Left lobe of liver (tissue), 2 donors: Measurements from ENCODE around the gene TCP11. TPM values are rescaled to one million over a fixed set of nuclear protein-coding genes. Genes with fewer than 3 reads are reported as not detected.

Experiments used
- ATAC-seq: fragments of 200-7000 bp; cut with Tn5 transposase; one replicate; pipeline ENCODE4 v1.9.1; 2020; ENCODE audit warnings: mild to moderate bottlenecking, moderate library complexity
- DNase-seq: peaks from one replicate; pipeline ENCODE4 v3.0.0-alpha.2; 2020; ENCODE audit warnings: low spot score
- total RNA-seq: library from RNA; stranded (reverse); gene quantifications from one replicate; pipeline ENCODE4 v1.2.1, GENCODE V29; 2021
- donor health status: DM: no; HTN: no; CAD: no; lungs with moderate emphysema.
- donor health status: DM: no; HTN: yes; CAD: no.

The TCP11 gene
- total RNA-seq, 1 donor from 2014 or later = not detected

DNA sequence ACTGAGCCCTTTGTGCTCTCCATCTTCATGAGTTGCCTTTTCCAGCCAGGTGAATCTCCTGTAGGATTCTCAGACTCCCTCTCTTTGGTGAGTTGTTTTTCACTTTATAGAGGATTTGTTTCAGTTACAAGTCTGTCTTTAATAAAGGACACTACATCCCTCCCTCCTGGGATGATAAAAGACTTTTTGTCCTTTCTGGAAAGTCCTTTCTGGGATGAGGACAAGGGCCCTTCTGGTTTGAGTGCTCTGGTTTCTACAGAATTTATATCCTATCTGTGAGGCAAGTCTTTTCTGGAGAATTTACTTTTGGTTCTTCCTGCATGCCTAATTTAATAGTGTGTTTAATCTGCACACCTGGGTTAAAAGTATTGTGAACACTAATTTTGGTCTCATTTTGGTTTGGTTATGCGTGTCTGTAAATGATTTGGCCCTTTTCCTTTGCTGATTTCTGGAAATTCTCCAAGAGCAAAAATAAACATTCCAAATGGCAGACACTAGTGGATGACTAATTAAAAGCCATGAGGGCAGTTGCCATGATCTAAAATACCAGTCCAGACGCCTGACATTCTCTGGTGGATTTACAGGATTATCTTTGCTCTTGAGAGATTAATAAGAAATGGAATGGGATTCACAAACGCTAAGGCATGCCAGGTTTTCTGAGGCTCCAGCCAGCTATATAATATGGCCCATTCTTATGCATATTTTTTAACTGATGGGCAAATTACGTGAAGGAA is 44.8 kb downstream of the TCP11 start:
- ATAC-seq (peak; percentile 61), DNase-seq (no peak)

- DNase-seq = no peak
- ATAC-seq = peak; percentile 55
These were observed 47.0 kb downstream of the TCP11 start for GRCh38 chr6:35094183-35094582.

- DNase-seq (no peak), ATAC-seq (no peak)
These were observed 47.4 kb downstream of the TCP11 start for GRCh38 chr6:35093783-35094182.

DNA sequence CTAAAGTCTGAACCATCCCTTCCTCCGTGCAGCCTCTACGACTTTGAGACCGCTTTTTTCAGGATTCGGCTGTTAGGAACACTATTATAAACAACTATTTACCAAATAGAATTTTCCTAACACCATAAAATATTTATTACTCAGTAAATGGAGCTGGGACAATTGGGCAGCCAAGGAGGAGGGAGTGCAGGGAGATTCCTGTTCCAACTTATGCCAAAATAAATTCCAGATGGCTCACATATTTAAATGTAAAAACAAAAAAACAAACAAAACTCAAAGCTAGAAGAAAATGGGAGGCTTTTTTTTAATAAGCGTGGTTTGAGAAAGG is 48.1 kb downstream of the TCP11 start:
- DNase-seq (no peak), ATAC-seq (no peak)

DNA sequence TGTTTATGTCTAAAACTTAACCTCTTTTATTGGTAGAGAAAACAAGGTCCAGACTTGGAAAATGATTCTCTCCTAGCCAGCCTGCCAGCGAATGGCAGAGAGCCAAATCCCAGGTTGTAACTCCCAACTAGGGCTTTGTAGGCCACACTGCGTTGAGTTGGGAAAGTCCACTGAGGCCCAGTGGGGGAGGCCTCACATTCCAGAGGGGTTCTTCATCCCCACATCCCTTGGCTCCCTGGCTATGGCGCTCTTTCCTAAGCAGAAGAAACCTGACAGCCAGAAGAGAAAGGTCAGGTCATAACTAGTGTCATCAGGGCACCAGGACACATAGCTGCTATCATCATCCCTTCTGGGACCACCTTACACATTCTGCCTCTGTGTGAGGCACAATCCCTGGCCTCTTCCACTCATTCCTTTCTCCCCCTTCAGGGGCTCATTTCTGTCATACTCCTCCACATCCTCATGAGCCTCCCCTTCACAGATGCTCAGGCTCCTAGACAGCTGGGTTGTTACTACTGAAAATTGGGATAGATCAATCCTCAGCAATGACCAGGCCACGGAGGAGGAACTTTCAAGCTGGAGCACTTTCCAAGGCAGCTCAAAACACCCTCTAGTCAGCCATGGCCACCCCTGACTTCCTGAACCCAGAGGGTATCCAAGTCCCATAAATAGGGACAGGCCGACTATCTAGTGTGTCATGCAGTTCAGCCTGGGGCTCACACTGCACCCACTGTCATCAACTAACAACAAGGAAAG is 48.6 kb downstream of the TCP11 start:
- DNase-seq (no peak), ATAC-seq (no peak)

GRCh38 chr6:35091346-35092083 is 49.6 kb downstream of the TCP11 start:
- DNase-seq = no peak
- no peak for ATAC-seq

DNA sequence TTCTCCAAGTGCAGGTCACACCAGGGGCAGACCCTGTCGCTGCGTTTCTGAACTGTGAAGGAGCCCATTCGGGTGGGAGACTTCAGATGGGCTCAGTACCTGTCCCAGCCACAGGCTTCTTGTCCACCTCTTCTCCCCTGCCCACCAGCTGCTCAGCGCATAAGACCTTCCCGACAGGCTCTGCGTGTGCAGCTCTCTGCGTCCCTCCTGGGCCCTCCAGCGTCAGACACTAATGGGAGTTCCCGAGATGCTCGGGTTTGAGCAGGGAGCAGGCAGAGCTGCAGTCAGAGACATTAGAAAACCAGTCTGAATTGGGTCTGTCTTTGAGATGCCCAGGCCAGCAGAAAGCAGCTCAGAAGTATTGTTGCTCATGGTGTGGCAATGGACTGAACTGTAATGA is 50.4 kb downstream of the TCP11 start:
- ATAC-seq (no peak), DNase-seq (no peak)

DNA sequence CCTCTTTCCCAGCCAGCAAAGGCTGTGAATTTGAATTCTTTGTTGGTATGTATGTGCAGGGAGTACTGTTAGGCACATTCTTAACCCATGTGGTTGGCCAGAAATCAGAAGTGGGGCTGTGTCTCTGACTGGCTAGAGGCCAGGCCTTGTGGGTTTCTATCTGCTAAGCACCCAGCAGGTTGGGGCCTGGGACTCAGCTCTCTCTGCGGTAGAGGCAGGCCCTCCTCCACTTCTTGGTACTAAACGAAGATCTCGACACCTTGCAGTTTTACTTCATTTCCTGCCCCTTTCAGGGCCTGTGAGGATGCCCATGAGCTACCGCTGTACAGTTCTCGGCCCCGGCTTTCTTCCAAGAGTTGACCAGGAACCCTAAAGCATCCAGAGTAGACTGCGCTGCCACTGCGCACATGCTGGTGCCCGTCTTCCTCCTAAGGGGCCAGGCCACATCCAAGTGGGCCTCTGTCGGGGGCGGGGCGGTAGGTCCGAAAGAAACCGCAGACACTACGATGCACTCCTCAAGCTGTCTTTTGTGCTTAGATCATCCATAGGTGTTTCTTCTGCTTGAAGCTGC is 51.1 kb downstream of the TCP11 start:
- no peak for DNase-seq
- no peak for ATAC-seq

GRCh38 chr6:35089216-35089934 is 51.8 kb downstream of the TCP11 start:
- DNase-seq (peak; percentile 47), ATAC-seq (peak; percentile 42)

GRCh38 chr6:35088281-35089215 is 52.6 kb downstream of the TCP11 start:
- peak; percentile 72 for DNase-seq

GRCh38 chr6:35087361-35088280 is 53.5 kb downstream of the TCP11 start:
- no peak for DNase-seq

More at GRCh38 chr6:35088281-35089215, 52.6 kb downstream of the TCP11 start:
- peak; percentile 84 for ATAC-seq

DNA sequence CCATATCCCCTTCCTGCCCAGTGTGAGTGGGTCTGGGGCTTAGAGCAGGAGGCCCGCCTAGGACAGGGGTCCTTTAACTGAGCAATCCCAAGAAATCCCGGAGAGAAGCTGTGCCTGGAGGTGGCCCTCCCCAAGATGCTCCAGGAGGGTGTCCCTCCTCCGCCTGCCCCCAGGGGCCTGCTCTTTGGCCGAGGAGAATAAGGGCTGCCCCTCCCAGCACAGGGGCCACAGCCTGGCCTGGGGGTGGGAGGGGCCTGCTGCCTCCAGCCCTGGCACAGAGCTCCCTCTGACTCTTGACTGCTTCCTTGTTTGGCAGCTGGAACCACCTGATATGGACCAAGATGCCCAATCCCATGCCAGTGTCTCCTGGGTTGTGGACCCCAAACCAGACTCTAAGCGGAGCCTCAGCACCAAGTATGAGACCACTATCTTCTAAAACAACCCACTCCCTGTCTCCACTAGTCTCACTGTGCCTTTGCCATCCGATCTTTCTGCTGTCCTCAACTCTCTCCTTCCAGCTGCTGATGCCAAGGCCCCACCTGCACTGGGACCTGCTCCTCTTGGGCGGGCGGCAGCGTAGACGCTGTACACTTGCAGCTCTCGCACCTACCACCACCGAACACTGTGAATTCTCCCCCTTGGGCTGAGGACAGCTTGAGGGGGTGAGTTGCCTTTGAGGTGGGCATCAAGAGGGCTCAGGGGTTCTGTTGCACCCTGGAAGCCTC is 54.3 kb downstream of the TCP11 start:
- no peak for ATAC-seq
- no peak for DNase-seq

More at GRCh38 chr6:35087361-35088280, 53.5 kb downstream of the TCP11 start:
- peak; percentile 18 for ATAC-seq

GRCh38 chr6:35086282-35086632 is 54.9 kb downstream of the TCP11 start:
- ATAC-seq (no peak), DNase-seq (no peak)

DNA sequence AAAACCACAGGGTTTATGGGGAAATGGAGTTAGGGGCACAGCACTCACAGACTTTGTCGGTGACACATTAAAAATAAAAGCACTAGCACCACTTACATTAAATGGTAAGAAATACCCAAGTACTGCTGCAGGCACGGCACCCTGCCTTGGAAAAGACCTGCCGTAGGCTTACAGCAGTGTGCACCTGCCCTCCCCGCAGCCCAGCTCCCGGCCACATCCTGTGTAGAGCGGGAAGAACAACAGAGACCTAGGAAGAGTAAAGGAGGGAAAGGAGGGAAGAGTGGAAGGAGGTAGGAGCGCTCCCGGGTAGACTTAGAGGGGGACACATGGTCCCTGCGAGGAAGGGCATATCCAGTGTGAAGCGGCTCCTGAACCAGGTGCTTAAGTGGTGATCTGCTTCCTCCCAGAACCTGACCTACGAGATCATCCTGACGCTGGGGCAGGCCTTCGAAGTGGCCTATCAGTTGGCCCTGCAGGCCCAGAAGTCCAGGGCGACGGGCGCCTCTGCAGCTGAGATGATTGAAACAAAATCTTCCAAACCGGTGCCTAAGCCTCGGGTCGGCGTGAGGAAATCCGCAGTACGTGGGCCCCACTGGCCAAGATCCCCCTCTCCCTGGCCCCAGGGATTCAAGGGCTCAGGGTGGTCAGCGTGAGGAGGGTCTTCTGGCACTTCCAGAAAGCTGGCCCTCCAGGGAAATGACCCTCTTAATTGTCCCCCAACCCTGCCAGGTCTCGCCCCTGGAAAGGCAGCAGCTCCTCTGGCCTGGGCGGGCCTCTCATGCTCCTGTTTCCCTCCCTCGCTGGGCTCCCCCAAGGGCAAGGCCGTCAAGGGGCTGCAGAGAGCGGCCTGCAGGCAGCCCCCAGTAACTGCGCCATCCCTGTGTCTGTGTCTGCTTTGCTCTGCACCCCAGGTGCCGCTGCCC is 55.5 kb downstream of the TCP11 start:
- ATAC-seq (no peak), DNase-seq (peak; percentile 39)

DNA sequence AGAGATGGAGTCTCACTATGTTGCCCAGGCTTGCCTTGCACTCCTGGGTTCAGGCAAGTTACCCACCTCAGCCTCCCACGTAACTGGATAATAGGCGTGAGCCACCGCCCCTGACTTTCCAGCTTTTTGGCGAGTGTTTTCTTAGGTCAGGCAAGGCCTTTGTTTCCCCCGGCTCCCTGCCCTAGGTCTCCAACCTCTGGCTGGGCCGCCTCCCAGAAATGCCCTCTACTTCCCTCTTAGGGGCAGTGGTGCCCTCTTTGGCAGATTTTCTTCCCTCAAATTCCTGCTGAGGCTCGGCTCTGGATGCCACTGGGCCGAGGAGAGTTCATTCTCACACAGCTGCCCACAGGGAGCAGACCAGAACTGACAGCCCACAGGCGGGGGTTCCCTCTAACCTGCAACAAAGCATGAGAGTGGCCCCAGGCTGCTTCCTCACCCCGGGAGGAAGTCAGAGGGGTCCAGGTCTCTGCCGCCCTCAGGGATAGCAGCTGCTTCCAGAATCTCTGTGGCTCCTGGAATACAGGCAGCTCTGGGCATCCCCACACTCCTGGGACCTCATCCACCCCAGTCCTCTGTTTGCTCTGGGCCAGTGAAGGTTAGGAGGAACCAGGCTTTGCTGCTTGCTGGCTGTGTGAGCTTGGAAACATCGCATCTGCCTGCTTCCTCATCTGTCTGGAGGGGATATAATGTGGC is 56.5 kb downstream of the TCP11 start:
- ATAC-seq = no peak

DNA sequence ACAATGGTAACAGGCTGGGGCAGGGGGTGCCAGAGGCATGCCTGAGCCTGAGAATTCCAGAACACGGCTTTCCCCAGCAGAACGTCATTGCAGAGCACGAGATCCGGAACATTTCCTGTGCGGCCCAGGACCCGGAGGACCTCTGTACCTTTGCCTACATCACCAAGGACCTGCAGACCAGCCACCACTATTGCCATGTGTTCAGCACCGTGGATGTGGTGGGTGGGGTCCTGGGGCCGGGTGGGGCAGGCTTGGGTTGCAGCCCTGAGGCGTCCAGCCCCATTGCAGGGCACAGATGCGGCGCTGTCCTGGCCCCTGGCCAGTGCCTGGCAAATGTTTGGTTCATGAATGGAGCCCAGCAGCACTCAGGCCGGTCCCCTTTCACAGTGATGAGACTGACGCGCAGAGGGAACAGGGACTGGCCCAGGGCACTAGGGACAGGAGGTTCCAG is 57.1 kb downstream of the TCP11 start:
- peak; percentile 50 for DNase-seq
- ATAC-seq = no peak

More for the DNA sequence above, 56.5 kb downstream of the TCP11 start:
- DNase-seq = peak; percentile 37
